Activated CD8-positive, alpha-beta T cell treated with anti-CD3 and anti-CD28 coated beads for 36 hours (primary cell): ENCODE measurements around the gene NPC1L1. TPM values are rescaled to one million over a fixed set of nuclear protein-coding genes. Genes with fewer than 3 reads are reported as not detected.

Source experiments
- ATAC-seq: fragments of 200-7000 bp; cut with Tn5 transposase; one replicate; pipeline ENCODE4 v1.10.0; 2021; ENCODE audit warnings: mild to moderate bottlenecking, moderate library complexity
- CTCF ChIA-PET: fragments of 350-600 bp; sonication (Branson Sonifier 250); formaldehyde crosslinking; loops from one replicate; lab custom pipeline; 2021; ENCODE audit warnings: antibody characterized with exemption; lab: Charles Lee
- POLR2A ChIA-PET: fragments of 350-600 bp; sonication (Branson Sonifier 250); formaldehyde crosslinking; loops from one replicate; lab custom pipeline; 2021; ENCODE audit warnings: antibody characterized with exemption; lab: Charles Lee
- DNase-seq: peaks from one replicate; pipeline ENCODE4 v3.0.0-alpha.2; 2020
- H3K27ac Mint-ChIP-seq: one replicate; pipeline ENCODE4 v1.8.0; 2021; ENCODE audit warnings: mild to moderate bottlenecking, mixed read lengths
- H3K27me3 Mint-ChIP-seq: one replicate; pipeline ENCODE4 v1.8.0; 2021; ENCODE audit warnings: mixed read lengths
- H3K36me3 Mint-ChIP-seq: one replicate; pipeline ENCODE4 v1.8.0; 2021; ENCODE audit warnings: low read depth, mixed read lengths
- H3K4me1 Mint-ChIP-seq: one replicate; pipeline ENCODE4 v1.8.0; 2021; ENCODE audit warnings: low read depth, mixed read lengths
- H3K4me3 Mint-ChIP-seq: one replicate; pipeline ENCODE4 v1.8.0; 2021; ENCODE audit warnings: mild to moderate bottlenecking, moderate library complexity, mixed read lengths
- H3K9me3 Mint-ChIP-seq: one replicate; pipeline ENCODE4 v1.8.0; 2021; ENCODE audit warnings: mixed read lengths
- intact Hi-C: fragments of 100-400 bp; cut with micrococcal nuclease; formaldehyde crosslinking; loops from one replicate; pipeline ENCODE4 v1.10.0; 2022
- total RNA-seq, 2 experiments: library from RNA; stranded (reverse); gene quantifications; one replicate each; pipeline ENCODE4 v1.2.3, GENCODE V29; 2021
- TF ChIP-seq, protein P1 (sequence below): fragments of 200-600 bp; IDR thresholded peaks from one replicate; pipeline ENCODE4 v1.8.0; 2022; ENCODE audit warnings: antibody characterized with exemption, mild to moderate bottlenecking

The NPC1L1 gene
- total RNA-seq, 2 experiments from 2014 or later, result 0.07 TPM; not detected in 1

- H3K9me3 Mint-ChIP-seq, result no peaks in the 10 kb centered on the region
- POLR2A ChIA-PET, result no interaction called here
- CTCF ChIA-PET, result interaction anchor here (0.6 to 1.2 kb wide), 2 partner anchors 14 to 179 kb away, joined by 3 read pairs; no protein-coding TSS in a partner anchor
- H3K27me3 Mint-ChIP-seq, result no peaks in the 10 kb centered on the region
- H3K4me3 Mint-ChIP-seq, result no peak overlapping the region
- no peaks in the 10 kb centered on the region for H3K36me3 Mint-ChIP-seq
- DNase-seq (no peak), ATAC-seq (no peak)
- peak overlapping the region; percentile 20 for H3K27ac Mint-ChIP-seq
- H3K4me1 Mint-ChIP-seq, result no peaks in the 10 kb centered on the region
- intact Hi-C loops, result no loop called here
- TF ChIP-seq, protein P1, sequence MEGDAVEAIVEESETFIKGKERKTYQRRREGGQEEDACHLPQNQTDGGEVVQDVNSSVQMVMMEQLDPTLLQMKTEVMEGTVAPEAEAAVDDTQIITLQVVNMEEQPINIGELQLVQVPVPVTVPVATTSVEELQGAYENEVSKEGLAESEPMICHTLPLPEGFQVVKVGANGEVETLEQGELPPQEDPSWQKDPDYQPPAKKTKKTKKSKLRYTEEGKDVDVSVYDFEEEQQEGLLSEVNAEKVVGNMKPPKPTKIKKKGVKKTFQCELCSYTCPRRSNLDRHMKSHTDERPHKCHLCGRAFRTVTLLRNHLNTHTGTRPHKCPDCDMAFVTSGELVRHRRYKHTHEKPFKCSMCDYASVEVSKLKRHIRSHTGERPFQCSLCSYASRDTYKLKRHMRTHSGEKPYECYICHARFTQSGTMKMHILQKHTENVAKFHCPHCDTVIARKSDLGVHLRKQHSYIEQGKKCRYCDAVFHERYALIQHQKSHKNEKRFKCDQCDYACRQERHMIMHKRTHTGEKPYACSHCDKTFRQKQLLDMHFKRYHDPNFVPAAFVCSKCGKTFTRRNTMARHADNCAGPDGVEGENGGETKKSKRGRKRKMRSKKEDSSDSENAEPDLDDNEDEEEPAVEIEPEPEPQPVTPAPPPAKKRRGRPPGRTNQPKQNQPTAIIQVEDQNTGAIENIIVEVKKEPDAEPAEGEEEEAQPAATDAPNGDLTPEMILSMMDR, result no peak
Observed at GRCh38 chr7:44540592-44541027, 520 bp downstream of the NPC1L1 start.

GRCh38 chr7:44539669-44540506 is 1.2 kb downstream of the NPC1L1 start:
- Mint-ChIP-seq H3K4me3 (no peak overlapping the region), H3K36me3 (no peaks in the 10 kb centered on the region), H3K27me3 (no peaks in the 10 kb centered on the region), H3K4me1 (no peaks in the 10 kb centered on the region), H3K27ac (no peak overlapping the region), H3K9me3 (no peaks in the 10 kb centered on the region)
- ATAC-seq (no peak), DNase-seq (no peak)
- TF ChIP-seq, protein P1, result no peak
- POLR2A ChIA-PET, result interaction anchor here (1.2 kb wide), 1 partner anchor 49 kb away, joined by 3 read pairs; no protein-coding TSS in a partner anchor
- intact Hi-C loops, result no loop called here
- CTCF ChIA-PET, result interaction anchor here (1.2 kb wide), 1 partner anchor 13 kb away, joined by 3 read pairs; no protein-coding TSS in a partner anchor

- intact Hi-C loops, result no loop called here
- TF ChIP-seq, protein P1, result no peak
- POLR2A ChIA-PET, result interaction anchor here (1.2 kb wide), 1 partner anchor 48 kb away, joined by 3 read pairs; no protein-coding TSS in a partner anchor
Observed at GRCh38 chr7:44538798-44539668, 2.1 kb downstream of the NPC1L1 start.

GRCh38 chr7:44538093-44538797 is 2.9 kb downstream of the NPC1L1 start:
- TF ChIP-seq, protein P1, result no peak
- Mint-ChIP-seq H3K27ac (no peak overlapping the region), H3K9me3 (no peaks in the 10 kb centered on the region), H3K4me3 (no peak overlapping the region), H3K4me1 (no peaks in the 10 kb centered on the region), H3K36me3 (no peaks in the 10 kb centered on the region), H3K27me3 (no peaks in the 10 kb centered on the region)
- CTCF ChIA-PET, result interaction anchor here (1.1 kb wide), 1 partner anchor 10 kb away, joined by 3 read pairs; no protein-coding TSS in a partner anchor
- intact Hi-C loops, result no loop called here
- no peak for ATAC-seq
- POLR2A ChIA-PET, result interaction anchor here (1.2 kb wide), 1 partner anchor 47 kb away, joined by 3 read pairs; no protein-coding TSS in a partner anchor
- DNase-seq, result no peak

More at GRCh38 chr7:44538798-44539668, 2.1 kb downstream of the NPC1L1 start:
- Mint-ChIP-seq H3K27ac (no peak overlapping the region), H3K4me1 (no peaks in the 10 kb centered on the region), H3K27me3 (no peaks in the 10 kb centered on the region), H3K36me3 (no peaks in the 10 kb centered on the region), H3K9me3 (no peaks in the 10 kb centered on the region), H3K4me3 (no peak overlapping the region)
- no peak for DNase-seq
- ATAC-seq, result no peak
- CTCF ChIA-PET, result interaction anchor here (1.1 kb wide), 1 partner anchor 11 kb away, joined by 3 read pairs; no protein-coding TSS in a partner anchor
